Measurements from ENCODE around the gene SDHA.
"Not testable (repeated sequence)": the region's sequence is repeated elsewhere in the genome, so short reads cannot be mapped to it uniquely, and the experiment has no call there.

SDHA gene

DNA sequence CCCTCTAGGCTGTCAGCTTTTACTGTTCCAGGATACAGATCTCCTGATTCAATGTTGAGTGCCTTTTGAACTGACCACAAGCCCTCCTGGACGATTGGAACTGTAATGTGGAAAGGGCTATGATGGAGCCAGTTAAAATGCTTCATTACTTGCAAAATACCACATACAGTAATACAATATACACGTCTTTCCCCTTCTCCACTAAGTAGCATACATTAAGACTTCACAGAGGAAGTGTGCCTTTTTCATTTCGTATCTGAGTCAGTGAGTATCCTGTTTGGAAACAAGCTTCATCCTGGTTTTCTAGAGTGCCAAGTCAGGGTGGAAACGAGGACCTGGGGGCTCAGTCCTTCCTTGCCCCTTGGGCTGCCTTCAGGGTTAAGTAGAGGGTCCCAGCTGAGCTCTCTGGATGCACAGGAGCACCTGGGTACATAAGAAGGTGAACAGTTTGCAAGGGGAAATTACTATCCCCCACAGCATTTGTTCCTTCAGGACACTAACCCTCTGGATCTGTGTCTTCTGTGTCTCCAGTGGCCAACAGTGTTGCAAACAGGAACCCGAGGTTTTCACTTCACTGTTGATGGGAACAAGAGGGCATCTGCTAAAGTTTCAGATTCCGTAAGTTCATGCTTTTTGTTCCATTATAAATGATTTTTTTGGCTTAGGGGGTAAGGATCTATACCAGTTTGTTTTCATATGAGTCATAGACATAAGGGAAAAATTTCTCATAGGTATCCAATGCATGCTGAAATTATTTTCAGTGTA, 5.0 kb downstream of the SDHA start:
- not testable (repeated sequence) for H3K27me3 ChIP-seq (ENCODE audit: control insufficient read depth in 2 of 2, insufficient read depth in 2 of 2, low read length in 2 of 2); H3K4me3 ChIP-seq (ENCODE audit: low read length in 2 of 2); H3K4me1 ChIP-seq (ENCODE audit: control insufficient read depth in 2 of 2, insufficient read depth in 2 of 2, low read length in 2 of 2); H3K9ac ChIP-seq (ENCODE audit: low read depth in 1 of 2, low read length in 2 of 2); H3K9me3 ChIP-seq (ENCODE audit: control insufficient read depth in 2 of 2, low read length in 2 of 2); H3K27ac ChIP-seq (ENCODE audit: low read depth in 2 of 2, low read length in 2 of 2)
- H3K36me3 ChIP-seq (ENCODE audit: control insufficient read depth in 2 of 2, insufficient read depth in 2 of 2, low read length in 2 of 2), result peaks cover 32 to 36% of the 10 kb centered on the region in 2 donors

DNA sequence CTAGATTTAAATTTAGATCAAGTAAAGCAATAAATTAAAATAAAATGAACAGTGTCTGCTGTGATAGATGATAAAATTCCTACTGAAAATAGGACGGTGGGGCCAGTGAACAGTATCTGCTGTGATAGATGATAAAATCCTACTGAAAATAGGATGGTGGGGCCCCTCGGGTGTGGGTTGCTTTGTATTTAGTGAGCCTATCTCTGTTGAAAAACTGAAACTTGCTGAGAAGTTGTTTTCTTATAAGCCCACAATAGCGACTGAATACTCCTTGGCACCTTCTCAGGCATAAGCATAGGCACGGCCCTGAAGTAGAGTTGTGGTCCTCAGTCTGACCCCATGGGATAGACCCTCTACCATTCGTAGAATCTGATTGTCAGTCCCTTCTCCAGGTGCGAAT, 5.7 kb downstream of the SDHA start:
- Histone ChIP-seq H3K4me3 (ENCODE audit: low read length in 2 of 2) (no peak overlapping the region), H3K9ac (ENCODE audit: low read depth in 1 of 2, low read length in 2 of 2) (no peak overlapping the region), H3K27me3 (ENCODE audit: control insufficient read depth in 2 of 2, insufficient read depth in 2 of 2, low read length in 2 of 2) (no peaks in the 10 kb centered on the region), H3K36me3 (ENCODE audit: control insufficient read depth in 2 of 2, insufficient read depth in 2 of 2, low read length in 2 of 2) (peaks cover 37 to 41% of the 10 kb centered on the region in 2 donors), H3K4me1 (ENCODE audit: control insufficient read depth in 2 of 2, insufficient read depth in 2 of 2, low read length in 2 of 2) (peaks cover 7% of the 10 kb centered on the region in 2 donors), H3K9me3 (ENCODE audit: control insufficient read depth in 2 of 2, low read length in 2 of 2) (no peaks in the 10 kb centered on the region), H3K27ac (ENCODE audit: low read depth in 2 of 2, low read length in 2 of 2) (no peak overlapping the region)

DNA sequence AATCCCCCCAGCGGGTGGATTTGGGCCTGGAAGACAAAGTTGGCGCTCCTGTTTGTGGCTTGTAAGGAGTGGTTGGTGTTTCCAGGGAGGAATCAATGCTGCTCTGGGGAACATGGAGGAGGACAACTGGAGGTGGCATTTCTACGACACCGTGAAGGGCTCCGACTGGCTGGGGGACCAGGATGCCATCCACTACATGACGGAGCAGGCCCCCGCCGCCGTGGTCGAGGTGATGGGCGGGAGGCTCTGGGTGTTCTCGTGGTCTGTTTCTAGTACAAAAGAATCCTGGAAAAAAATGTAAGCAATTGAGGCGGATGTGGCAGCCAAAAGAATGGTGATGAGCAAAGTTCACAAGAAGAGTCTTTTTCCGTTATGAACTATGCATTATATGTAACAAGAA, 7.2 kb downstream of the SDHA start:
- H3K27ac ChIP-seq (ENCODE audit: low read depth in 2 of 2, low read length in 2 of 2), result no peak overlapping the region
- peaks cover 49 to 54% of the 10 kb centered on the region in 2 donors for H3K36me3 ChIP-seq (ENCODE audit: control insufficient read depth in 2 of 2, insufficient read depth in 2 of 2, low read length in 2 of 2)
- H3K4me3 ChIP-seq (ENCODE audit: low read length in 2 of 2), result no peak overlapping the region
- H3K9ac ChIP-seq (ENCODE audit: low read depth in 1 of 2, low read length in 2 of 2), result no peak overlapping the region
- peaks cover 0 to 2% of the 10 kb centered on the region in 2 donors for H3K4me1 ChIP-seq (ENCODE audit: control insufficient read depth in 2 of 2, insufficient read depth in 2 of 2, low read length in 2 of 2)
- no peaks in the 10 kb centered on the region for H3K9me3 ChIP-seq (ENCODE audit: control insufficient read depth in 2 of 2, low read length in 2 of 2)
- no peaks in the 10 kb centered on the region for H3K27me3 ChIP-seq (ENCODE audit: control insufficient read depth in 2 of 2, insufficient read depth in 2 of 2, low read length in 2 of 2)

DNA sequence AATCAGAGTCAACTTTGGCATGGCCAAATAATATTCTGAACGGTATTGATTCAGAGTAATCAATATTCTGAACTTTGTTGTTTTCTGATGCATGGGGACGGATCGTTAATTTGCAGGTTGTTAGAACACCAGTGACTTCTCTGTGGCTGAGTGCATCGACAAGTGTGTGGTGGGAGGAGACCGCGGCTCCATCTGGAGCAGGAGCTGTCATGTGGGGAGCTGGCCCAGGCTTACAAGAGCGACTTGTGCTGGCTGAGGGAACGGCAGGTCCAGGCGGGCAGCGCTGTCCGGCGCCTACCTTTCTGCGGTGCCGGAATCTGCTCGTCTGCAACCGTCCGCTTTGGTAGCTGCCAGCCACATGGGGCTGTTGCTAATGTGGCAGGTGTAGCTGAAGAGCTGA, 9.3 kb downstream of the SDHA start:
- peaks cover 62 to 68% of the 10 kb centered on the region in 2 donors for H3K36me3 ChIP-seq (ENCODE audit: control insufficient read depth in 2 of 2, insufficient read depth in 2 of 2, low read length in 2 of 2)
- not testable (repeated sequence) for H3K4me1 ChIP-seq (ENCODE audit: control insufficient read depth in 2 of 2, insufficient read depth in 2 of 2, low read length in 2 of 2); H3K4me3 ChIP-seq (ENCODE audit: low read length in 2 of 2); H3K9ac ChIP-seq (ENCODE audit: low read depth in 1 of 2, low read length in 2 of 2); H3K27me3 ChIP-seq (ENCODE audit: control insufficient read depth in 2 of 2, insufficient read depth in 2 of 2, low read length in 2 of 2); H3K27ac ChIP-seq (ENCODE audit: low read depth in 2 of 2, low read length in 2 of 2); H3K9me3 ChIP-seq (ENCODE audit: control insufficient read depth in 2 of 2, low read length in 2 of 2)

DNA sequence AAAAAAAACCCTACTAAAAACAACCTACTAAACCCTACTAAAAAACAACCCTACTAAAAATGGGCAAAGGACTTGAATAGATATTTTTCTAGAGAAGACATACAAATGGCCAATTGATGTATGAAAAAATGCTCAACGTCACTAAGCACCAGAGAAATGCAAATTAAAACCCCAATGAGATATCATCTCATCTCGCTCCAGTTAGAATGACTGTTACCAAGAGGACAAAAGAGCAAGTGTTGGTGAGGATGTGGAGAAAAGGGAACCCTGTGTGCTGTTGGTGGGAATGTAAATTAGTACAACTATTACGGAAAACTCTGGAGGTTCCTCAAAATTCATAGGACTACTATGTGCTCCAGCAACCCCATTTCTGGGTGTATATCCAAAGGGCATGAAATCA, 10.8 kb downstream of the SDHA start:
- no peaks in the 10 kb centered on the region for H3K27me3 ChIP-seq (ENCODE audit: control insufficient read depth in 2 of 2, insufficient read depth in 2 of 2, low read length in 2 of 2)
- no peak overlapping the region for H3K27ac ChIP-seq (ENCODE audit: low read depth in 2 of 2, low read length in 2 of 2)
- no peaks in the 10 kb centered on the region for H3K9me3 ChIP-seq (ENCODE audit: control insufficient read depth in 2 of 2, low read length in 2 of 2)

DNA sequence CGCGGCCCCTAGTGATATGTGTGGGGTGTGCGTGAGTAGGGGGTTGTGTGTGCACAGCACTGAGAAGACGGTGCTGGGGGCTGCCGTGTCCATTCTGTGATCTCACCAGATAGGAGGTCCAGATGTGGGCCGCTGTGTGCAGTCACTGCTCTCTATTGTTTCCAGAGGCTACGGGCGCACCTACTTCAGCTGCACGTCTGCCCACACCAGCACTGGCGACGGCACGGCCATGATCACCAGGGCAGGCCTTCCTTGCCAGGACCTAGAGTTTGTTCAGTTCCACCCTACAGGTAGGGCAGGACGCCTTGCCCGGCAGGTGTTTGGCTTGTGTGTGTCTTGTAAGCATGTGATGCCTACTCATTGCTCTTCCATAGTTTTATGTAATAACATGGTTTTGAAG, 12.6 kb downstream of the SDHA start:
- peaks cover 62 to 68% of the 10 kb centered on the region in 2 donors for H3K36me3 ChIP-seq (ENCODE audit: control insufficient read depth in 2 of 2, insufficient read depth in 2 of 2, low read length in 2 of 2)
- H3K27ac ChIP-seq (ENCODE audit: low read depth in 2 of 2, low read length in 2 of 2), result no peak overlapping the region
- no peak overlapping the region for H3K9ac ChIP-seq (ENCODE audit: low read depth in 1 of 2, low read length in 2 of 2)
- H3K9me3 ChIP-seq (ENCODE audit: control insufficient read depth in 2 of 2, low read length in 2 of 2), result no peaks in the 10 kb centered on the region
- no peak overlapping the region for H3K4me3 ChIP-seq (ENCODE audit: low read length in 2 of 2)
- H3K27me3 ChIP-seq (ENCODE audit: control insufficient read depth in 2 of 2, insufficient read depth in 2 of 2, low read length in 2 of 2), result no peaks in the 10 kb centered on the region
- H3K4me1 ChIP-seq (ENCODE audit: control insufficient read depth in 2 of 2, insufficient read depth in 2 of 2, low read length in 2 of 2), result no peaks in the 10 kb centered on the region

More for the DNA sequence above, 10.8 kb downstream of the SDHA start:
- Histone ChIP-seq H3K4me3 (ENCODE audit: low read length in 2 of 2) (no peak overlapping the region), H3K9ac (ENCODE audit: low read depth in 1 of 2, low read length in 2 of 2) (no peak overlapping the region), H3K4me1 (ENCODE audit: control insufficient read depth in 2 of 2, insufficient read depth in 2 of 2, low read length in 2 of 2) (no peaks in the 10 kb centered on the region), H3K36me3 (ENCODE audit: control insufficient read depth in 2 of 2, insufficient read depth in 2 of 2, low read length in 2 of 2) (peaks cover 66 to 71% of the 10 kb centered on the region in 2 donors)

DNA sequence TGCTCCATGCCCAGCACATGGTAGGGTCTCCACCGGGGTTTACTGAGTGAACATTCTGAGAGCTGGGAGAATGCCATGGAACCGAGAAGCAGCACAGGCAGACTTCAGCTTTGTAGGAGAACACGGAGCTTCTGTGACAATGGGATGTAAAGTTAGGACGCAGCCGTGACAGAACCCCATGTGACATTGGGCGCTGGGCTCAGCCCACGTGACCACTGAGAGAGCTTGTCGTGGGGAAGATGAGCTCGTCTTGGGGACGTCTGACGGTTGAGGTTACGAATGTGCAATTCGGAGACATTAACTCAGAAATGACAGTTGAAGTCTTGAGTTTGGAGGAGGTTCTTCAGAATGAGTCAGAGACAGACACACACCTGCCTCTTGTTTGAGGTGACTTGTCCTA, 13.5 kb downstream of the SDHA start:
- Histone ChIP-seq H3K4me1 (ENCODE audit: control insufficient read depth in 2 of 2, insufficient read depth in 2 of 2, low read length in 2 of 2) (no peaks in the 10 kb centered on the region), H3K4me3 (ENCODE audit: low read length in 2 of 2) (no peak overlapping the region), H3K27me3 (ENCODE audit: control insufficient read depth in 2 of 2, insufficient read depth in 2 of 2, low read length in 2 of 2) (no peaks in the 10 kb centered on the region), H3K27ac (ENCODE audit: low read depth in 2 of 2, low read length in 2 of 2) (no peak overlapping the region), H3K9ac (ENCODE audit: low read depth in 1 of 2, low read length in 2 of 2) (no peak overlapping the region), H3K36me3 (ENCODE audit: control insufficient read depth in 2 of 2, insufficient read depth in 2 of 2, low read length in 2 of 2) (peaks cover 60 to 61% of the 10 kb centered on the region in 2 donors), H3K9me3 (ENCODE audit: control insufficient read depth in 2 of 2, low read length in 2 of 2) (no peaks in the 10 kb centered on the region)

DNA sequence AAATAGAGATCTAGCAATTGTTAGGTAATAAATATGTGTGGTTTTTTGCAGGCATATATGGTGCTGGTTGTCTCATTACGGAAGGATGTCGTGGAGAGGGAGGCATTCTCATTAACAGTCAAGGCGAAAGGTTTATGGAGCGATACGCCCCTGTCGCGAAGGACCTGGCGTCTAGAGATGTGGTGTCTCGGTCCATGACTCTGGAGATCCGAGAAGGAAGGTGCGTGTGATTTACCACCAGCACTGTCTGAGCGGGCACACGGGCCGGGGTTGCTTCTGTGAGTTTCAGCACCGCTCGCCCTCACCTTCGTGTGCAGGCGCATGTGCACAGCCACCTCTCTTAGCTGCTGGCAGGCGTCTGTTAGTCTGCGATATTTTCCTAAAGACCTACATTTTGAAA, 15.3 kb downstream of the SDHA start:
- H3K9ac ChIP-seq (ENCODE audit: low read depth in 1 of 2, low read length in 2 of 2); H3K4me1 ChIP-seq (ENCODE audit: control insufficient read depth in 2 of 2, insufficient read depth in 2 of 2, low read length in 2 of 2); H3K4me3 ChIP-seq (ENCODE audit: low read length in 2 of 2); H3K27ac ChIP-seq (ENCODE audit: low read depth in 2 of 2, low read length in 2 of 2); H3K9me3 ChIP-seq (ENCODE audit: control insufficient read depth in 2 of 2, low read length in 2 of 2); H3K27me3 ChIP-seq (ENCODE audit: control insufficient read depth in 2 of 2, insufficient read depth in 2 of 2, low read length in 2 of 2): not testable (repeated sequence)
- peaks cover 52 to 58% of the 10 kb centered on the region in 2 donors for H3K36me3 ChIP-seq (ENCODE audit: control insufficient read depth in 2 of 2, insufficient read depth in 2 of 2, low read length in 2 of 2)

DNA sequence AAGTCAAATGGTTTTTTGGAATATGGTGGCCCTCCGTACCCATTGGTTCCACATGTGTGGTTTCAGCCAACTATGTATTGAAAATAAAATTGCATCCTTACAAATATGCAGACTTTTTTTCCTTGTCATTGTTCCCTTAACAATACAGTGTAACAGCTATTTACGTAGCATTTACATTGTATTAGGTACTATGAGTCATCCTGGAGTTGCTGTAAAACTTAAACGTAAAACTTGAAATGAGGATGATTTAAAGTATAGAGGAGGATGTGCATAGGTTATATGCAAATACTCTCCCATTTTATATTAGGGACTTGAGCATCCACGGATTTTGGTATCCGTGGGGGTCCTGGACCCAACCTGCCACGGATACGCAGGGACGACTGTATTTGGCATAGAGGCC, 16.3 kb downstream of the SDHA start:
- H3K9me3 ChIP-seq (ENCODE audit: control insufficient read depth in 2 of 2, low read length in 2 of 2), result no peaks in the 10 kb centered on the region
- H3K4me1 ChIP-seq (ENCODE audit: control insufficient read depth in 2 of 2, insufficient read depth in 2 of 2, low read length in 2 of 2), result no peaks in the 10 kb centered on the region
- H3K4me3 ChIP-seq (ENCODE audit: low read length in 2 of 2), result no peak overlapping the region
- peaks cover 45 to 55% of the 10 kb centered on the region in 2 donors for H3K36me3 ChIP-seq (ENCODE audit: control insufficient read depth in 2 of 2, insufficient read depth in 2 of 2, low read length in 2 of 2)
- no peak overlapping the region for H3K9ac ChIP-seq (ENCODE audit: low read depth in 1 of 2, low read length in 2 of 2)
- no peaks in the 10 kb centered on the region for H3K27me3 ChIP-seq (ENCODE audit: control insufficient read depth in 2 of 2, insufficient read depth in 2 of 2, low read length in 2 of 2)
- no peak overlapping the region for H3K27ac ChIP-seq (ENCODE audit: low read depth in 2 of 2, low read length in 2 of 2)

DNA sequence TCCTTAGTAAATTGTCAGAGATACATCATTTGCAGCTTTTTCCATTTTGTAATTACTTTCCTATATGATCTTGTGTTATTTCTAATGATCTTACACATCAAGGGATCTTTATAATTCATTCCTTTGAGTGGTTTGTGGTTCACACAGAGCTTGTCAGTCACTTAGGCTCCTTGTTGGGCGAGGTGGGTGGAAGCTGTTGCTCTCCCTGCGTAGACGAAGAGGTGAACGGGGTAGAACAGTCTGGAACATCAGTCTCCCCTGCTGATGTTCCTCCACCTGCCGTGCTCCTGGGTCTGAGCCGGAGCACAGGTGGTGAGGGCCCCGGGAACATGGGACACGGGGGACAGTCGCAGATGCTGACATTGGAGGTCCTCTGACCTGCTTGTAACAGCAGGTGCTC, 17.4 kb downstream of the SDHA start:
- H3K27me3 ChIP-seq (ENCODE audit: control insufficient read depth in 2 of 2, insufficient read depth in 2 of 2, low read length in 2 of 2); H3K4me1 ChIP-seq (ENCODE audit: control insufficient read depth in 2 of 2, insufficient read depth in 2 of 2, low read length in 2 of 2); H3K27ac ChIP-seq (ENCODE audit: low read depth in 2 of 2, low read length in 2 of 2); H3K9me3 ChIP-seq (ENCODE audit: control insufficient read depth in 2 of 2, low read length in 2 of 2); H3K4me3 ChIP-seq (ENCODE audit: low read length in 2 of 2); H3K9ac ChIP-seq (ENCODE audit: low read depth in 1 of 2, low read length in 2 of 2): not testable (repeated sequence)
- peaks cover 42 to 54% of the 10 kb centered on the region in 2 donors for H3K36me3 ChIP-seq (ENCODE audit: control insufficient read depth in 2 of 2, insufficient read depth in 2 of 2, low read length in 2 of 2)

Data from mucosa of rectum (tissue), 2 donors.